ENCODE measurements around the gene HBD.
"Not testable (repeated sequence)": the region's sequence is repeated elsewhere in the genome, so short reads cannot be mapped to it uniquely, and the experiment has no call there.

- TF ChIP-seq, protein P1, sequence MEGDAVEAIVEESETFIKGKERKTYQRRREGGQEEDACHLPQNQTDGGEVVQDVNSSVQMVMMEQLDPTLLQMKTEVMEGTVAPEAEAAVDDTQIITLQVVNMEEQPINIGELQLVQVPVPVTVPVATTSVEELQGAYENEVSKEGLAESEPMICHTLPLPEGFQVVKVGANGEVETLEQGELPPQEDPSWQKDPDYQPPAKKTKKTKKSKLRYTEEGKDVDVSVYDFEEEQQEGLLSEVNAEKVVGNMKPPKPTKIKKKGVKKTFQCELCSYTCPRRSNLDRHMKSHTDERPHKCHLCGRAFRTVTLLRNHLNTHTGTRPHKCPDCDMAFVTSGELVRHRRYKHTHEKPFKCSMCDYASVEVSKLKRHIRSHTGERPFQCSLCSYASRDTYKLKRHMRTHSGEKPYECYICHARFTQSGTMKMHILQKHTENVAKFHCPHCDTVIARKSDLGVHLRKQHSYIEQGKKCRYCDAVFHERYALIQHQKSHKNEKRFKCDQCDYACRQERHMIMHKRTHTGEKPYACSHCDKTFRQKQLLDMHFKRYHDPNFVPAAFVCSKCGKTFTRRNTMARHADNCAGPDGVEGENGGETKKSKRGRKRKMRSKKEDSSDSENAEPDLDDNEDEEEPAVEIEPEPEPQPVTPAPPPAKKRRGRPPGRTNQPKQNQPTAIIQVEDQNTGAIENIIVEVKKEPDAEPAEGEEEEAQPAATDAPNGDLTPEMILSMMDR (tag by site-specific recombination; IDR thresholded peaks at IDR 0.05): not testable (repeated sequence)
- not testable (repeated sequence) for TF ChIP-seq ZSCAN30 (tag by site-specific recombination; IDR thresholded peaks at IDR 0.05); ZNF585B (tag by site-specific recombination; IDR thresholded peaks at IDR 0.05); ZIC2 (tag by site-specific recombination; IDR thresholded peaks at IDR 0.05); ZNF157 (tag by site-specific recombination; IDR thresholded peaks at IDR 0.05); ZNF449 (tag by site-specific recombination; IDR thresholded peaks at IDR 0.05); BCL11A (tag by site-specific recombination; IDR thresholded peaks at IDR 0.05; ENCODE audit: low read depth)
- TF ChIP-seq, protein P2, sequence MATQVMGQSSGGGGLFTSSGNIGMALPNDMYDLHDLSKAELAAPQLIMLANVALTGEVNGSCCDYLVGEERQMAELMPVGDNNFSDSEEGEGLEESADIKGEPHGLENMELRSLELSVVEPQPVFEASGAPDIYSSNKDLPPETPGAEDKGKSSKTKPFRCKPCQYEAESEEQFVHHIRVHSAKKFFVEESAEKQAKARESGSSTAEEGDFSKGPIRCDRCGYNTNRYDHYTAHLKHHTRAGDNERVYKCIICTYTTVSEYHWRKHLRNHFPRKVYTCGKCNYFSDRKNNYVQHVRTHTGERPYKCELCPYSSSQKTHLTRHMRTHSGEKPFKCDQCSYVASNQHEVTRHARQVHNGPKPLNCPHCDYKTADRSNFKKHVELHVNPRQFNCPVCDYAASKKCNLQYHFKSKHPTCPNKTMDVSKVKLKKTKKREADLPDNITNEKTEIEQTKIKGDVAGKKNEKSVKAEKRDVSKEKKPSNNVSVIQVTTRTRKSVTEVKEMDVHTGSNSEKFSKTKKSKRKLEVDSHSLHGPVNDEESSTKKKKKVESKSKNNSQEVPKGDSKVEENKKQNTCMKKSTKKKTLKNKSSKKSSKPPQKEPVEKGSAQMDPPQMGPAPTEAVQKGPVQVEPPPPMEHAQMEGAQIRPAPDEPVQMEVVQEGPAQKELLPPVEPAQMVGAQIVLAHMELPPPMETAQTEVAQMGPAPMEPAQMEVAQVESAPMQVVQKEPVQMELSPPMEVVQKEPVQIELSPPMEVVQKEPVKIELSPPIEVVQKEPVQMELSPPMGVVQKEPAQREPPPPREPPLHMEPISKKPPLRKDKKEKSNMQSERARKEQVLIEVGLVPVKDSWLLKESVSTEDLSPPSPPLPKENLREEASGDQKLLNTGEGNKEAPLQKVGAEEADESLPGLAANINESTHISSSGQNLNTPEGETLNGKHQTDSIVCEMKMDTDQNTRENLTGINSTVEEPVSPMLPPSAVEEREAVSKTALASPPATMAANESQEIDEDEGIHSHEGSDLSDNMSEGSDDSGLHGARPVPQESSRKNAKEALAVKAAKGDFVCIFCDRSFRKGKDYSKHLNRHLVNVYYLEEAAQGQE (tag by site-specific recombination; IDR thresholded peaks at IDR 0.05): not testable (repeated sequence)
- TF ChIP-seq, protein P3, sequence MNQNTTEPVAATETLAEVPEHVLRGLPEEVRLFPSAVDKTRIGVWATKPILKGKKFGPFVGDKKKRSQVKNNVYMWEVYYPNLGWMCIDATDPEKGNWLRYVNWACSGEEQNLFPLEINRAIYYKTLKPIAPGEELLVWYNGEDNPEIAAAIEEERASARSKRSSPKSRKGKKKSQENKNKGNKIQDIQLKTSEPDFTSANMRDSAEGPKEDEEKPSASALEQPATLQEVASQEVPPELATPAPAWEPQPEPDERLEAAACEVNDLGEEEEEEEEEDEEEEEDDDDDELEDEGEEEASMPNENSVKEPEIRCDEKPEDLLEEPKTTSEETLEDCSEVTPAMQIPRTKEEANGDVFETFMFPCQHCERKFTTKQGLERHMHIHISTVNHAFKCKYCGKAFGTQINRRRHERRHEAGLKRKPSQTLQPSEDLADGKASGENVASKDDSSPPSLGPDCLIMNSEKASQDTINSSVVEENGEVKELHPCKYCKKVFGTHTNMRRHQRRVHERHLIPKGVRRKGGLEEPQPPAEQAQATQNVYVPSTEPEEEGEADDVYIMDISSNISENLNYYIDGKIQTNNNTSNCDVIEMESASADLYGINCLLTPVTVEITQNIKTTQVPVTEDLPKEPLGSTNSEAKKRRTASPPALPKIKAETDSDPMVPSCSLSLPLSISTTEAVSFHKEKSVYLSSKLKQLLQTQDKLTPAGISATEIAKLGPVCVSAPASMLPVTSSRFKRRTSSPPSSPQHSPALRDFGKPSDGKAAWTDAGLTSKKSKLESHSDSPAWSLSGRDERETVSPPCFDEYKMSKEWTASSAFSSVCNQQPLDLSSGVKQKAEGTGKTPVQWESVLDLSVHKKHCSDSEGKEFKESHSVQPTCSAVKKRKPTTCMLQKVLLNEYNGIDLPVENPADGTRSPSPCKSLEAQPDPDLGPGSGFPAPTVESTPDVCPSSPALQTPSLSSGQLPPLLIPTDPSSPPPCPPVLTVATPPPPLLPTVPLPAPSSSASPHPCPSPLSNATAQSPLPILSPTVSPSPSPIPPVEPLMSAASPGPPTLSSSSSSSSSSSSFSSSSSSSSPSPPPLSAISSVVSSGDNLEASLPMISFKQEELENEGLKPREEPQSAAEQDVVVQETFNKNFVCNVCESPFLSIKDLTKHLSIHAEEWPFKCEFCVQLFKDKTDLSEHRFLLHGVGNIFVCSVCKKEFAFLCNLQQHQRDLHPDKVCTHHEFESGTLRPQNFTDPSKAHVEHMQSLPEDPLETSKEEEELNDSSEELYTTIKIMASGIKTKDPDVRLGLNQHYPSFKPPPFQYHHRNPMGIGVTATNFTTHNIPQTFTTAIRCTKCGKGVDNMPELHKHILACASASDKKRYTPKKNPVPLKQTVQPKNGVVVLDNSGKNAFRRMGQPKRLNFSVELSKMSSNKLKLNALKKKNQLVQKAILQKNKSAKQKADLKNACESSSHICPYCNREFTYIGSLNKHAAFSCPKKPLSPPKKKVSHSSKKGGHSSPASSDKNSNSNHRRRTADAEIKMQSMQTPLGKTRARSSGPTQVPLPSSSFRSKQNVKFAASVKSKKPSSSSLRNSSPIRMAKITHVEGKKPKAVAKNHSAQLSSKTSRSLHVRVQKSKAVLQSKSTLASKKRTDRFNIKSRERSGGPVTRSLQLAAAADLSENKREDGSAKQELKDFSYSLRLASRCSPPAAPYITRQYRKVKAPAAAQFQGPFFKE (tag by site-specific recombination; IDR thresholded peaks at IDR 0.05; ENCODE audit: borderline replicate concordance): not testable (repeated sequence)
- TF ChIP-seq, protein P4, sequence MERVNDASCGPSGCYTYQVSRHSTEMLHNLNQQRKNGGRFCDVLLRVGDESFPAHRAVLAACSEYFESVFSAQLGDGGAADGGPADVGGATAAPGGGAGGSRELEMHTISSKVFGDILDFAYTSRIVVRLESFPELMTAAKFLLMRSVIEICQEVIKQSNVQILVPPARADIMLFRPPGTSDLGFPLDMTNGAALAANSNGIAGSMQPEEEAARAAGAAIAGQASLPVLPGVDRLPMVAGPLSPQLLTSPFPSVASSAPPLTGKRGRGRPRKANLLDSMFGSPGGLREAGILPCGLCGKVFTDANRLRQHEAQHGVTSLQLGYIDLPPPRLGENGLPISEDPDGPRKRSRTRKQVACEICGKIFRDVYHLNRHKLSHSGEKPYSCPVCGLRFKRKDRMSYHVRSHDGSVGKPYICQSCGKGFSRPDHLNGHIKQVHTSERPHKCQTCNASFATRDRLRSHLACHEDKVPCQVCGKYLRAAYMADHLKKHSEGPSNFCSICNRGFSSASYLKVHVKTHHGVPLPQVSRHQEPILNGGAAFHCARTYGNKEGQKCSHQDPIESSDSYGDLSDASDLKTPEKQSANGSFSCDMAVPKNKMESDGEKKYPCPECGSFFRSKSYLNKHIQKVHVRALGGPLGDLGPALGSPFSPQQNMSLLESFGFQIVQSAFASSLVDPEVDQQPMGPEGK (tag by site-specific recombination; IDR thresholded peaks at IDR 0.05): not testable (repeated sequence)
Observed at GRCh38 chr11:5254646-5255413, 20.5 kb upstream of the HBD start, which contains the start of gene HBG2.

Data from HEK293 (cell line).